ENCODE results near the gene MRPL36.

The MRPL36 gene

GRCh38 chr5:1796371-1797102, 3.1 kb downstream of the MRPL36 start:
- no peak for DNase-seq (ENCODE audit: low spot score)

GRCh38 chr5:1795931-1796330, 3.7 kb downstream of the MRPL36 start:
- no peak for DNase-seq (ENCODE audit: low spot score)

- DNase-seq (ENCODE audit: low spot score), result no peak
These were observed 4.1 kb downstream of the MRPL36 start for GRCh38 chr5:1795506-1795905.

- no peak for DNase-seq (ENCODE audit: low spot score)
These were observed 4.7 kb downstream of the MRPL36 start for GRCh38 chr5:1794901-1795290.

GRCh38 chr5:1793966-1794900, 5.4 kb downstream of the MRPL36 start:
- no peak for DNase-seq (ENCODE audit: low spot score)

GRCh38 chr5:1793301-1793740, 6.3 kb downstream of the MRPL36 start:
- no peak for DNase-seq (ENCODE audit: low spot score)

- peak; percentile 57 for DNase-seq (ENCODE audit: low spot score)
These were observed 6.8 kb downstream of the MRPL36 start for GRCh38 chr5:1792842-1793266.

- no peak for DNase-seq (ENCODE audit: low spot score)
These were observed 8.5 kb downstream of the MRPL36 start for GRCh38 chr5:1791176-1791575.

GRCh38 chr5:1789834-1790471, 9.7 kb downstream of the MRPL36 start:
- peak; percentile 64 for DNase-seq (ENCODE audit: low spot score)

GRCh38 chr5:1789438-1789833, 10.2 kb downstream of the MRPL36 start:
- DNase-seq (ENCODE audit: low spot score), result peak; percentile 57

GRCh38 chr5:1788828-1789227, 10.8 kb downstream of the MRPL36 start:
- DNase-seq (ENCODE audit: low spot score), result no peak

GRCh38 chr5:1788200-1788599, 11.4 kb downstream of the MRPL36 start:
- DNase-seq (ENCODE audit: low spot score), result no peak

GRCh38 chr5:1787472-1788047, 12.1 kb downstream of the MRPL36 start:
- DNase-seq (ENCODE audit: low spot score), result no peak

GRCh38 chr5:1786621-1787471, 12.8 kb downstream of the MRPL36 start:
- DNase-seq (ENCODE audit: low spot score), result no peak

GRCh38 chr5:1785984-1786383, 13.7 kb downstream of the MRPL36 start:
- DNase-seq (ENCODE audit: low spot score), result no peak

GRCh38 chr5:1785062-1785461, 14.6 kb downstream of the MRPL36 start:
- no peak for DNase-seq (ENCODE audit: low spot score)

GRCh38 chr5:1784197-1785050, 15.2 kb downstream of the MRPL36 start:
- DNase-seq (ENCODE audit: low spot score), result no peak

- no peak for DNase-seq (ENCODE audit: low spot score)
These were observed 16.5 kb downstream of the MRPL36 start for GRCh38 chr5:1783216-1783554.

GRCh38 chr5:1782385-1783215, 17.0 kb downstream of the MRPL36 start:
- DNase-seq (ENCODE audit: low spot score), result no peak

All from RKO (cell line).